HFF-Myc (cell line): ENCODE data around the gene TNFRSF13B.

ENCODE experiments used
- DNase-seq: peaks from one replicate; pipeline ENCODE4 v3.0.0-alpha.2; 2011; ENCODE audit warnings: low read depth; ENCODE audit errors: extremely low read depth
- H3K4me3 ChIP-seq: replicated peaks from 2 replicates; pipeline ENCODE4 v1.5.1; 2011; ENCODE audit warnings: low read depth, mild to moderate bottlenecking, control low read depth, low read length
- TF ChIP-seq, protein P1 (sequence below): IDR thresholded peaks from 2 replicates; pipeline ENCODE4 v1.5.1; 2012; ENCODE audit warnings: mild to moderate bottlenecking, low read depth, low read length, control low read depth; ENCODE audit errors: missing control alignments

The TNFRSF13B gene

GRCh38 chr17:16929035-16929680, 42.8 kb downstream of the TNFRSF13B start:
- DNase-seq, result no peak
- TF ChIP-seq, protein P1, sequence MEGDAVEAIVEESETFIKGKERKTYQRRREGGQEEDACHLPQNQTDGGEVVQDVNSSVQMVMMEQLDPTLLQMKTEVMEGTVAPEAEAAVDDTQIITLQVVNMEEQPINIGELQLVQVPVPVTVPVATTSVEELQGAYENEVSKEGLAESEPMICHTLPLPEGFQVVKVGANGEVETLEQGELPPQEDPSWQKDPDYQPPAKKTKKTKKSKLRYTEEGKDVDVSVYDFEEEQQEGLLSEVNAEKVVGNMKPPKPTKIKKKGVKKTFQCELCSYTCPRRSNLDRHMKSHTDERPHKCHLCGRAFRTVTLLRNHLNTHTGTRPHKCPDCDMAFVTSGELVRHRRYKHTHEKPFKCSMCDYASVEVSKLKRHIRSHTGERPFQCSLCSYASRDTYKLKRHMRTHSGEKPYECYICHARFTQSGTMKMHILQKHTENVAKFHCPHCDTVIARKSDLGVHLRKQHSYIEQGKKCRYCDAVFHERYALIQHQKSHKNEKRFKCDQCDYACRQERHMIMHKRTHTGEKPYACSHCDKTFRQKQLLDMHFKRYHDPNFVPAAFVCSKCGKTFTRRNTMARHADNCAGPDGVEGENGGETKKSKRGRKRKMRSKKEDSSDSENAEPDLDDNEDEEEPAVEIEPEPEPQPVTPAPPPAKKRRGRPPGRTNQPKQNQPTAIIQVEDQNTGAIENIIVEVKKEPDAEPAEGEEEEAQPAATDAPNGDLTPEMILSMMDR, result no peak
- H3K4me3 ChIP-seq, result no peak overlapping the region

- TF ChIP-seq, protein P1, result no peak
- DNase-seq, result no peak
- H3K4me3 ChIP-seq, result no peak overlapping the region
These were observed 43.4 kb downstream of the TNFRSF13B start for GRCh38 chr17:16928406-16929034.

GRCh38 chr17:16927641-16928321, 44.1 kb downstream of the TNFRSF13B start:
- TF ChIP-seq, protein P1, result no peak
- no peak for DNase-seq
- no peak overlapping the region for H3K4me3 ChIP-seq

DNA sequence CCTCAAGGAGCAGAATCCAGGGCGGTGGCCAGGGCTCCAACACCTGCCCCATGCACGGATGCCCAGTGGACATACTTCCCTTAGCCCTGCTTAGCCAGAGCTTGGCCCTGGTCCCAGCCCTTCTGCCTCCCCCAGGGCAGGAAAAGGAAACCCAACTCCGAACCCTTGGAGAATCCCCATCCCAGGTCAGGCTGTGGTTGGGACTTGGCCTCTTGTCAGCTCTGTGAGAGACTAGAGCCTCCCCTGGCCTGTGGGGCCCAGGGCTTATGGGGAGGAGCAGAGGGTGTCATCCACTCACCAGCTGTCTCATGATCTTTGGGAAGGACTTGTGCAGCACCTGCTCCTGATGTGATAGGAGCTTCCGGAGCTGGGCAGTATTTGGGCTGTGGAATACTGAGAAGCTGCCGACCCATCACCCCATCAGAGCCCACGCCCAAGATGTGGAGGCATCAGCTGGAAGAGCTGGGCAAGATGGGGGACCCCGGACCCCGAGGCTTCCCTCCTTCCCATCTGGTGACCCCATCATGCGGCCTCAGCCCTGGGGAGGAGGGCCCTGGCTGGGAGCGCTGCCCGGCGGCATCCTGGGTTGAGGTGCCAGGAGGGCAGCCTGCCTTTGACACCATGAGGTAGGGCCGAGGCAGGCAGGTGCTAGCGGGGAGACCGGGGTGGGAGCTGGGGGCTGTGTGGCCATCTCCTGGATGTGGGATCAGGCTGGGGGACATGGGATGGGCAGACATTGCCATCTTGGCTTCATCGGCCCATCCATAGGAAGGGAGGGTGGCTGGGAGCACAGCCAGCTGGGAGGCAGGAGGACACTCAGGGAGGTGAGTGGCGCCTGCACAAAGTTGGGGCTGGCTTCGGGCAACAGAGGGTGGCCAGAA, 45.1 kb downstream of the TNFRSF13B start:
- TF ChIP-seq, protein P1, result no peak
- H3K4me3 ChIP-seq, result no peak overlapping the region
- no peak for DNase-seq

- H3K4me3 ChIP-seq, result no peak overlapping the region
- no peak for DNase-seq
- TF ChIP-seq, protein P1, result no peak
These were observed 45.8 kb downstream of the TNFRSF13B start for GRCh38 chr17:16926061-16926511.

- TF ChIP-seq, protein P1, result no peak
- no peak for DNase-seq
- H3K4me3 ChIP-seq, result no peak overlapping the region
These were observed 46.4 kb downstream of the TNFRSF13B start for GRCh38 chr17:16925461-16926060.
